HEK293 (cell line): ENCODE measurements around the gene RAF1.
"Not testable (repeated sequence)": the region's sequence is repeated elsewhere in the genome, so short reads cannot be mapped to it uniquely, and the experiment has no call there.

Experiments
- CTCF ChIA-PET: fragments of 350-600 bp; formaldehyde crosslinking; extraction: SDS; loops from one replicate; lab custom pipeline; 2021; ENCODE audit warnings: antibody characterized with exemption; lab: Yijun Ruan, JAX
- POLR2A ChIA-PET: fragments of 300-600 bp; formaldehyde crosslinking; extraction: SDS; loops from one replicate; lab custom pipeline; 2020; ENCODE audit warnings: antibody characterized with exemption, inconsistent platforms; lab: Yijun Ruan, JAX
- H3K27ac ChIP-seq: fragments of 200-500 bp; sonication (Bioruptor generic); 2 replicates; pipeline ENCODE4 v1.5.1; 2014; ENCODE audit warnings: low read depth, low read length, control low read depth, inconsistent platforms; ENCODE audit errors: extremely low read depth
- H3K36me3 ChIP-seq, 2 experiments: fragments of 200-500 bp in 1 of 2; sonication (Bioruptor generic) in 1 of 2; 1 replicate in 1 of 2; 2 replicates in 1 of 2; pipeline ENCODE4 v1.5.1; 2014 to 2017; ENCODE audit warnings: inconsistent platforms in 2 of 2, low read length in 2 of 2; ENCODE audit not compliant: control insufficient read depth in 2 of 2, insufficient read depth in 1 of 2
- H3K4me1 ChIP-seq: fragments of 200-500 bp; sonication (Bioruptor generic); 2 replicates; pipeline ENCODE4 v1.5.1; 2014; ENCODE audit warnings: mild to moderate bottlenecking, low read length, inconsistent platforms; ENCODE audit not compliant: control insufficient read depth, insufficient read depth
- H3K4me3 ChIP-seq: 2 replicates; pipeline ENCODE4 v1.5.1; 2011; ENCODE audit warnings: low read depth, mild to moderate bottlenecking, control low read depth, low read length, moderate library complexity
- H3K9me3 ChIP-seq: fragments of 200-500 bp; sonication (Bioruptor generic); 2 replicates; pipeline ENCODE4 v1.5.1; 2014; ENCODE audit warnings: low read depth, low read length, inconsistent platforms; ENCODE audit not compliant: control insufficient read depth, insufficient read depth
- GLIS2 ChIP-seq: fragments of 450-650 bp; formaldehyde crosslinking; IDR thresholded peaks from 2 replicates; pipeline ENCODE4 v1.5.1; 2016; ENCODE audit warnings: missing biosample characterization, missing genetic modification characterization
- RBAK ChIP-seq: fragments of 450-650 bp; formaldehyde crosslinking; IDR thresholded peaks from 2 replicates; pipeline ENCODE4 v1.5.1; 2016; ENCODE audit warnings: missing biosample characterization, missing genetic modification characterization
- ZFP37 ChIP-seq: fragments of 450-650 bp; formaldehyde crosslinking; IDR thresholded peaks from 2 replicates; pipeline ENCODE4 v1.5.1; 2016; ENCODE audit warnings: missing biosample characterization, missing genetic modification characterization
- ZNF121 ChIP-seq: fragments of 450-650 bp; formaldehyde crosslinking; IDR thresholded peaks from 2 replicates; pipeline ENCODE4 v1.5.1; 2016; ENCODE audit warnings: missing biosample characterization, missing genetic modification characterization
- ZNF184 ChIP-seq: fragments of 450-650 bp; IDR thresholded peaks from 2 replicates; pipeline ENCODE4 v1.5.1; 2018; ENCODE audit warnings: missing biosample characterization, mild to moderate bottlenecking, missing genetic modification characterization
- ZNF549 ChIP-seq: fragments of 450-650 bp; IDR thresholded peaks from 2 replicates; pipeline ENCODE4 v1.5.1; 2018; ENCODE audit warnings: missing biosample characterization, missing genetic modification characterization, mild to moderate bottlenecking, inconsistent platforms, moderate library complexity
- ZNF585B ChIP-seq: fragments of 450-650 bp; formaldehyde crosslinking; IDR thresholded peaks from 2 replicates; pipeline ENCODE4 v1.5.1; 2016; ENCODE audit warnings: missing biosample characterization, missing genetic modification characterization
- ZNF596 ChIP-seq: fragments of 450-650 bp; IDR thresholded peaks from 2 replicates; pipeline ENCODE4 v1.5.0; 2018; ENCODE audit warnings: missing biosample characterization, mild to moderate bottlenecking, missing genetic modification characterization, moderate library complexity
- ZNF785 ChIP-seq: fragments of 450-650 bp; formaldehyde crosslinking; IDR thresholded peaks from 2 replicates; pipeline ENCODE4 v1.5.1; 2016; ENCODE audit warnings: missing biosample characterization, missing genetic modification characterization
- ZNF792 ChIP-seq: fragments of 450-650 bp; formaldehyde crosslinking; IDR thresholded peaks from 2 replicates; pipeline ENCODE4 v1.5.1; 2016; ENCODE audit warnings: missing biosample characterization, missing genetic modification characterization
- ZNF830 ChIP-seq: fragments of 450-650 bp; IDR thresholded peaks from 2 replicates; pipeline ENCODE4 v1.5.0; 2018; ENCODE audit warnings: missing biosample characterization, missing genetic modification characterization, low read depth, mild to moderate bottlenecking, moderate library complexity
- ZXDB ChIP-seq: fragments of 450-650 bp; formaldehyde crosslinking; IDR thresholded peaks from 2 replicates; pipeline ENCODE4 v1.5.1; 2016; ENCODE audit warnings: missing biosample characterization, missing genetic modification characterization
- TF ChIP-seq, protein P1 (sequence below): fragments of 450-650 bp; formaldehyde crosslinking; conservative IDR thresholded peaks from 2 replicates; pipeline ENCODE4 v1.5.1; 2016; ENCODE audit warnings: low read depth, missing biosample characterization, missing genetic modification characterization
- TF ChIP-seq, protein P2 (sequence below): fragments of 450-650 bp; formaldehyde crosslinking; conservative IDR thresholded peaks from 2 replicates; pipeline ENCODE4 v1.5.1; 2016; ENCODE audit warnings: low read depth, missing biosample characterization, missing genetic modification characterization

RAF1 gene

DNA sequence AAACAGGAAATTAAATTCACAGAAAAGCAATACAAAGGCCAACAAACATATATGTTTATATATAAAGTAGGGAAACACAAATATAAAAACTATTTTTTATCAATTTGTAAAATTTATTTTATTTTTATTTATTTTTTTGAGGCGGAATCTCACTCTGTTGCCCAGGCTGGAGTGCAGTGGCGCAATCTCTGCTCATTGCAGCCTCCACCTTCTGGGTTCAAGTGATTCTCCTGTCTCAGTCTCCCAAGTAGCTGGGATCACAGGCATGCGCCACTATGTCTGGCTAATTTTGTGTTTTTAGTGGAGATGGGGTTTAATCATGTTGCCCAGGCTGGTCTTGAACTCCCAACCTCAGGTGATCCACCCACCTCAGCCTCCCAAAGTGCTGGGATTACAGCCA is 39.0 kb downstream of the RAF1 start:
- POLR2A ChIA-PET, H3K4me3 ChIP-seq, H3K36me3 ChIP-seq, H3K9me3 ChIP-seq, H3K27ac ChIP-seq: not testable (repeated sequence)
- CTCF ChIA-PET, result interaction anchor here (0.6 kb wide), 1 partner anchor 60 kb away, joined by 3 read pairs; no protein-coding TSS in a partner anchor
- peak; percentile 75 for TF ChIP-seq ZNF121 (tag by site-specific recombination)
- peaks cover 14% of the 10 kb centered on the region for H3K4me1 ChIP-seq

DNA sequence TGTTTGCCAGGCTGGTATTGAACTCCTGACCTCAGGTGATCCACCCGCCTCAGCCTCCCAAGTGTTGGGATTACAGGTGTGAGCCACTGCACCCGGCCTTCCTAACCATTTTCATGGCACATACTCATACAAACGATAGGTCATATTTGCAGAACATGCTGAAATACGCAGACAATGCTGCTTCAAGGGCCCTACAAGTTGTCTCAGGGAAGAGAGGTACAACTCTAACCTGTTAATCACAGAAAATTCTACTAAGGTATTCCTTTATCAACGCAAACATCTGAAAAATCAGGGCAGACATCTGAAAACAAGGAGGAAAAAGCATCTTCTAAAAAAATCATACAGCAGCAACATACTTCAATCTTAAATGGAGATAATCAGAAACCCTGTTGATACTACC is 39.9 kb downstream of the RAF1 start:
- no peaks in the 10 kb centered on the region for H3K9me3 ChIP-seq
- CTCF ChIA-PET, result no interaction called here
- TF ChIP-seq ZNF596 (tag by site-specific recombination) (no peak), ZXDB (tag by site-specific recombination) (no peak), ZNF785 (tag by site-specific recombination) (no peak), ZNF184 (tag by site-specific recombination) (no peak), ZNF549 (no peak), ZNF830 (tag by site-specific recombination) (no peak), ZNF792 (tag by site-specific recombination) (no peak)
- TF ChIP-seq, protein P1, sequence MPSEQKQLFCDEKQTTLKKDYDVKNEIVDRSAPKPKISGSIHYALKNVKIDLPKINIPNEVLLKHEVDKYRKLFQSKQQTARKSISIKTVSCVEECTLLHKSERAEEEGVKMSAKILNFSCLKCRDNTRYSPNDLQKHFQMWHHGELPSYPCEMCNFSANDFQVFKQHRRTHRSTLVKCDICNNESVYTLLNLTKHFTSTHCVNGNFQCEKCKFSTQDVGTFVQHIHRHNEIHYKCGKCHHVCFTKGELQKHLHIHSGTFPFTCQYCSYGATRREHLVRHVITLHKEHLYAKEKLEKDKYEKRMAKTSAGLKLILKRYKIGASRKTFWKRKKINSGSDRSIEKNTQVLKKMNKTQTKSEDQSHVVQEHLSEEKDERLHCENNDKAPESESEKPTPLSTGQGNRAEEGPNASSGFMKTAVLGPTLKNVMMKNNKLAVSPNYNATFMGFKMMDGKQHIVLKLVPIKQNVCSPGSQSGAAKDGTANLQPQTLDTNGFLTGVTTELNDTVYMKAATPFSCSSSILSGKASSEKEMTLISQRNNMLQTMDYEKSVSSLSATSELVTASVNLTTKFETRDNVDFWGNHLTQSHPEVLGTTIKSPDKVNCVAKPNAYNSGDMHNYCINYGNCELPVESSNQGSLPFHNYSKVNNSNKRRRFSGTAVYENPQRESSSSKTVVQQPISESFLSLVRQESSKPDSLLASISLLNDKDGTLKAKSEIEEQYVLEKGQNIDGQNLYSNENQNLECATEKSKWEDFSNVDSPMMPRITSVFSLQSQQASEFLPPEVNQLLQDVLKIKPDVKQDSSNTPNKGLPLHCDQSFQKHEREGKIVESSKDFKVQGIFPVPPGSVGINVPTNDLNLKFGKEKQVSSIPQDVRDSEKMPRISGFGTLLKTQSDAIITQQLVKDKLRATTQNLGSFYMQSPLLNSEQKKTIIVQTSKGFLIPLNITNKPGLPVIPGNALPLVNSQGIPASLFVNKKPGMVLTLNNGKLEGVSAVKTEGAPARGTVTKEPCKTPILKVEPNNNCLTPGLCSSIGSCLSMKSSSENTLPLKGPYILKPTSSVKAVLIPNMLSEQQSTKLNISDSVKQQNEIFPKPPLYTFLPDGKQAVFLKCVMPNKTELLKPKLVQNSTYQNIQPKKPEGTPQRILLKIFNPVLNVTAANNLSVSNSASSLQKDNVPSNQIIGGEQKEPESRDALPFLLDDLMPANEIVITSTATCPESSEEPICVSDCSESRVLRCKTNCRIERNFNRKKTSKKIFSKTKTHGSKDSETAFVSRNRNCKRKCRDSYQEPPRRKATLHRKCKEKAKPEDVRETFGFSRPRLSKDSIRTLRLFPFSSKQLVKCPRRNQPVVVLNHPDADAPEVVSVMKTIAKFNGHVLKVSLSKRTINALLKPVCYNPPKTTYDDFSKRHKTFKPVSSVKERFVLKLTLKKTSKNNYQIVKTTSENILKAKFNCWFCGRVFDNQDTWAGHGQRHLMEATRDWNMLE, result no peak
- TF ChIP-seq, protein P2, sequence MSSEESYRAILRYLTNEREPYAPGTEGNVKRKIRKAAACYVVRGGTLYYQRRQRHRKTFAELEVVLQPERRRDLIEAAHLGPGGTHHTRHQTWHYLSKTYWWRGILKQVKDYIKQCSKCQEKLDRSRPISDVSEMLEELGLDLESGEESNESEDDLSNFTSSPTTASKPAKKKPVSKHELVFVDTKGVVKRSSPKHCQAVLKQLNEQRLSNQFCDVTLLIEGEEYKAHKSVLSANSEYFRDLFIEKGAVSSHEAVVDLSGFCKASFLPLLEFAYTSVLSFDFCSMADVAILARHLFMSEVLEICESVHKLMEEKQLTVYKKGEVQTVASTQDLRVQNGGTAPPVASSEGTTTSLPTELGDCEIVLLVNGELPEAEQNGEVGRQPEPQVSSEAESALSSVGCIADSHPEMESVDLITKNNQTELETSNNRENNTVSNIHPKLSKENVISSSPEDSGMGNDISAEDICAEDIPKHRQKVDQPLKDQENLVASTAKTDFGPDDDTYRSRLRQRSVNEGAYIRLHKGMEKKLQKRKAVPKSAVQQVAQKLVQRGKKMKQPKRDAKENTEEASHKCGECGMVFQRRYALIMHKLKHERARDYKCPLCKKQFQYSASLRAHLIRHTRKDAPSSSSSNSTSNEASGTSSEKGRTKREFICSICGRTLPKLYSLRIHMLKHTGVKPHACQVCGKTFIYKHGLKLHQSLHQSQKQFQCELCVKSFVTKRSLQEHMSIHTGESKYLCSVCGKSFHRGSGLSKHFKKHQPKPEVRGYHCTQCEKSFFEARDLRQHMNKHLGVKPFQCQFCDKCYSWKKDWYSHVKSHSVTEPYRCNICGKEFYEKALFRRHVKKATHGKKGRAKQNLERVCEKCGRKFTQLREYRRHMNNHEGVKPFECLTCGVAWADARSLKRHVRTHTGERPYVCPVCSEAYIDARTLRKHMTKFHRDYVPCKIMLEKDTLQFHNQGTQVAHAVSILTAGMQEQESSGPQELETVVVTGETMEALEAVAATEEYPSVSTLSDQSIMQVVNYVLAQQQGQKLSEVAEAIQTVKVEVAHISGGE (tag by site-specific recombination), result no peak
- no peak overlapping the region for H3K27ac ChIP-seq
- no peak overlapping the region for H3K4me3 ChIP-seq
- no peaks in the 10 kb centered on the region; a peak in 1 of 3 replicates for H3K36me3 ChIP-seq
- POLR2A ChIA-PET, result no interaction called here
- peaks cover 6% of the 10 kb centered on the region for H3K4me1 ChIP-seq

DNA sequence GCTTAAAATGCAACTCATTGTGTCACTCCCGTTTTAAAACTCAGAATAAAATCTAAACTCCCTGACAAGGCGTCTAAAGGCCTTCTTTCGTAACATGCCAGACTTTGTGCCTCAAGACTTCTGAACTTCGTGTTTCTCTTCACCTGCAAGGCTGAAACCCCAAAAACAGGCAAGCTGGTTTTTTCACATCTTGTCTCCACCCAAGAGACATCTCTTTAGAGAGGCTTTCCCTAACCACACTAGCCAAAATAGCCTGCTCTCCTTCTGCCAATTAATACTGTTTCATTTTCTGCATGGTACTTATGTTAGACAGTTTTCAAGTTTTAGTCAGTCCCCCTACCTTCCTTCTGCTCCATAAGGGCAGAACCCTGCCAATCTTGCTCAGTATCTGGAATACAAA is 41.6 kb downstream of the RAF1 start:
- no peak for TF ChIP-seq ZNF585B (tag by site-specific recombination)
- TF ChIP-seq ZFP37 (tag by site-specific recombination), result no peak
- TF ChIP-seq GLIS2 (tag by site-specific recombination), result no peak
- TF ChIP-seq RBAK, result no peak
- H3K4me3 ChIP-seq, result no peak overlapping the region
- no peak overlapping the region for H3K27ac ChIP-seq
- ChIA-PET POLR2A (no interaction called here), CTCF (no interaction called here)
- peaks cover 11 to 13% of the 10 kb centered on the region in 2 experiments; a peak in 2 of 3 replicates for H3K36me3 ChIP-seq
- 0 out of 2 replicates have a peak, but pooled peaks cover 5% of the 10 kb centered on the region for H3K4me1 ChIP-seq
- no peaks in the 10 kb centered on the region for H3K9me3 ChIP-seq
